NCI-H2171 treated with DMSO at 0.1 percent for 48 hours (cell line): ENCODE measurements around the gene MSANTD7.
"Not testable (repeated sequence)": the region's sequence is repeated elsewhere in the genome, so short reads cannot be mapped to it uniquely, and the experiment has no call there.

ENCODE experiments used
- DNase-seq: peaks from one replicate; lab custom pipeline; 2025; lab: John Stamatoyannopoulos, UW

The MSANTD7 gene, protein sequence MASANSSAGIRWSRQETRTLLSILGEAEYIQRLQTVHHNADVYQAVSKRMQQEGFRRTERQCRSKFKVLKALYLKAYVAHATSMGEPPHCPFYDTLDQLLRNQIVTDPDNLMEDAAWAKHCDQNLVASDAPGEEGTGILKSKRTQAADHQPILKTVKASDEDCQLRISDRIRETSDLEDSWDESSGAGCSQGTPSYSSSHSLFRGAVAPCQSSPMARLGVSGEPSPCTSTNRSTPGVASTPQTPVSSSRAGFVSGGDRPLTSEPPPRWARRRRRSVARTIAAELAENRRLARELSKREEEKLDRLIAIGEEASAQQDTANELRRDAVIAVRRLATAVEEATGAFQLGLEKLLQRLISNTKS

DNA sequence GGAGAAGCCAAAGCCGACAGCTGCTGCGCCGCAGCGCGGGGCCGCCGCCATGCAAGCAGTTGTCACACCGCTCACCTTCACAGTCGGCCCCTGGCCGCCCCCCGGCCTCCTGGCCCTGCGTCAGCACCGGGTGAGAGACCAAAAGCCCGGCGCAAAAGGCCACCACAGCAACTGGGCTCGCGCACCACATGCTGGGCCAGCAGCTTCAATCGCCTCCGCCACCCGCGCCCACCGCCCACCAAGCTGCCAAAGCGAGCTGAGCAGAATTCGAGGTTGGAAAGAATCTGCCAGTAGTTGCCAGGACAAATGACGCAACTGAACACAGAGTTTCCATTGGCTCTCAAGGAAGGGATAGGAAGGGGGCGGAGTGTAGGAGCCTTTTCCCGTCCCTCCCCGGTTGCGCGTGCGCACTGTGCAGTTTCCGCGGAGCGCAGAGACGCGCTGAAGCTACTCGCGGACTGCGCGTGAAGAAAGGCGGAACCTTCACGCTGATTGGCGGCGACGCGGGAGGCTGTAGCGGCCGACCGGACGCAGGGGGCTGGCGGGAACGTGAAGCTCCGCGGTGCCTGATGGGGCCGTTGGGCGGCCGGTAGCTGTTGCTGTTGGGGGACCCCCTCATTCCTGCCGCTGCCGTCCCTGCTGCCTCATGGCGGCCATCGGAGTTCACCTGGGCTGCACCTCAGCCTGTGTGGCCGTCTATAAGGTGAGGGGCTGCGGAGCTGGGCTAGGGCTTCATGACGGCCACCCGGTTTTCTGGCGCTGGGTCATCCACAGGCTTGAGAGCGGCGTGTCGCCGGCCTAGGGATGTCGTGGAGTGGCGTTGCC is at the start of gene MSANTD7, which contains the start of the genes CDNF and HSPA14:
MSANTD7 (plus strand) TSS at position 550 of the 825 bp plus-strand sequence. CDS start 3,979 bp downstream, outside the sequence.
CDNF (minus strand) TSS at position 281 of the 825 bp plus-strand sequence; CDS start at position 190, 91 bp downstream.
HSPA14 (plus strand) TSS at position 550 of the 825 bp plus-strand sequence; CDS start at position 647, 97 bp downstream.
- DNase-seq = peak; percentile 93

DNA sequence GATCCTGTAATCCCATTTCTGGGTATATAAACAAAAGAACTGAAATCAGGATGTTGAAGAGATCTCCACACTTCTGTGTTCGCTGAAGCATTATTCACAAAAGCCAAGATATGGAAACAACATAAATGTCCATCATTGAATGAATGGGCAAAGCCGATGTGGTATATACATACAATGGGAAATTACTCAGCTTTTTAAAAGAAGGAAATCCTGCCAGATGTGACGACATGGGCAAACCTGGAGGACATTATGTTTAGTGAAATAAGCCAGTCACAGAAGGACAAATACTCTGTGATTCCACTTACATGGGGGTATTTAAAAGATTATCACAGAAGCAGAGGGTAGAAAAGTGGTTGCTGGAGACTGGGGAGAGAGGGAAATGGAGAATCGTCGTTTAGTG is 39.5 kb upstream of the MSANTD7 start:
- no peak for DNase-seq

DNA sequence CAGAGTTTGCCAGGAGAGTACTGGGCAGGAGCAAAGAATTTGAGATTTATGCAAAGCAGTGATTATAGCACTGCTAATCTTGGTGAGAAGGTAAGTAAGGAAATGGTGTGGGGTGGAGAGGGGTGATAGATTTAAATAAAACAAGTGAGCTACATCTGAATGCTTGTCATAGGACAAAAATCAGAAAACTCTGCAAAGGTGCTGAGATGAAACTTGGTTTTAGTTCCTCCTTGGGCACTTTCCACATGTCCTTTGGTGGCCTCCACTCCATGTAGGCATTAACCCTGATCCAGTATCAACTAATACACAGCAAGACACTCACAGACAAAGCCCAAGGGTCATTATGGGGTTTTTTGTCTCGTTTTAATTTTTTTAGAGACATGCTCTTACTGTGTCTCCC is 37.7 kb upstream of the MSANTD7 start:
- DNase-seq = no peak

DNA sequence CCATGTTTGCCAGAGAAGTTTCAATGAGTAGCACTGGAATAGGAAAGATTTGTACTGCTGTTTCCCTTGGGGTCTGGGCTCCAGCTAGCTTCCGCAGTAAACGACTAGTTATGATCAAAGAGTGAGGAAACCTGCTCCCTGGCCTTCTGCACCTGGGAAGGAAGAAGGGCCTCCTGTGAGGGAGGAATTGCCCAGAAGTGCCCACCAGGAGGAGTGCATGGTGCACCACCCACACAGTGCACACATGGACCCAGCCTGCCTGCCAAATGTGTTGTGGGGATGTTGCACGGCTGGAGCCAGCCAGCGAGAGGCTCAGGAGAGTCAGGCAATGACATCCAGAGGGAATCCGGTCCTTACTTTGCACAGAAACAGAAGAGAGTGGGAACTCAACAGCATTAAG is 36.4 kb upstream of the MSANTD7 start:
- no peak for DNase-seq

DNA sequence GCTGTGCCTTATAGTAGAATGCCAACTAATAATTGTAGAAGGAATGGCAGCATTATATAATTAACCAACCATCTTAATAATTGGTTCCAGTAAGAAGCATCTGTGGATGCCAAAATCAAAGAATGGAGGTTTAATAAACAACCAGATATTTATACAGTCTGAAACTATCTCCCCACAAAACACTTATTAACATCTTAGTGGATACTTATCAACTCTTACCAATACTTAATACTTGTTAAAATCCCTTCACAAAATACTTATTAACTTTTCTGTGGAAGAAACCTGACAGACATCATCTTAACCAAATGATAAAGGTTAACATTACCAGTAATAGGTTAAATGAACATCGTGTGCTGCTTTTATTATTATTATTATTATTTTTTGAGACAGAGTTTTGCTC is 34.3 kb upstream of the MSANTD7 start:
- no peak for DNase-seq

DNA sequence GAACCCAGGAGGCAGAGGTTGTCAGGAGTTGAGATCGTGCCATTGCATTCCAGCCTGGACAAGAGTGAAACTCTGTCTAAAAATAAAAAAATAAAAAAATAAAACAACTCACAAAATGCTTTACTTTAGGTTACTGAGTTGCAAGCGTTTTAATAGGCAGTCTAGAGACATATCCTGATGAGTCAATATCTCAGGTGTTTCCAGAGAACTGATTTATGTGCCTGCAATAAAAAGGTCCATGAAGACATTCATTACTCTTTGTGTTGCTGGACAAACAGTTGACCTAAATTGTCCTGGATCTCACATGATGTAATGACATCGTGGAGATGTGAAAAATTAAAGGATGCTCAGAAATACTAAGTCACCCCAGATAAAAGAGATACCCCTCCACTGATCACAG is 31.8 kb upstream of the MSANTD7 start:
- no peak for DNase-seq

DNA sequence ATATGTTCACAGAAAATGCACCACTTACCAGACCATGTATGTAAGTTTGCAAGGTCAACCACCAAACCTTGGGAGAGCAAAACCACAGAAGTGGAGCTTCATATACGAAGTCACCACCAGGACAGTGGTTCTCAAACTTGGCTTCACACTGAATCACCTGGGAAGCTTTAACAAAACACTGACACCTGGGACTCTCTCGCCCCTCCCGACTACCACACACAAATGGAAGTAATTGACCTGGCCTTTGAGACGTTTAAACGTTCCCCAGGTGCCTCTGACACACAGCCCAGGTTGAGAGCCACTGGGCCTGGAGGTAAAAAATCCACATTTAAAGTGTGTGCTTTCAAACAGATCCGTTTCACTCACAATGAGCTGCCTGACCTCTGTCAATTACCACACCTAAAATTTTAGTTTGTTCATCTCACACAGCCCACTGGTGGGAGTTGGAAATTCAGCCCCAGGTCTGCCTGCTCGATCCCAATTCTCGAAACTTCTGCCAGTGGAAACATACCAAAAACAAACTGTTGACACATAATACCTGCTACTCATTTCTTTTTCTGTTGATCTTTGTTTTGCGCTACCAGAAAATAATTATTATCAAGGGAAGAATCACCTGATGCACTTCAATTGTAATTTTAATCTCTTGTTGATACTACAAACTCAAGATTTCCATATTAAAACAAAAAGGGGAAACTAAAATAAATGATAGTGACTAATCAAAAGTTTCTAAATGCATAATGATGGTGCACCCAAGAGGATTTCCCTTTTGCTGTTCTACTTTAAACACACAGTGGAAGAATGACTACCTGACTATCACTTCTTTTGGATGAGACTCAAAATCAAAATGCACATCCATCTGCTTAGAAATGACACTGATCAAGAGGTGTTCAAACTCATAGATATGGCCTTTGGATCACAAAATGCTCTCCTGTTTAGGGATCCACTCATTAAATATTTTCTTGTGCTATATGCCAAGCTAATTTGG is 26.8 kb upstream of the MSANTD7 start:
- DNase-seq = no peak

DNA sequence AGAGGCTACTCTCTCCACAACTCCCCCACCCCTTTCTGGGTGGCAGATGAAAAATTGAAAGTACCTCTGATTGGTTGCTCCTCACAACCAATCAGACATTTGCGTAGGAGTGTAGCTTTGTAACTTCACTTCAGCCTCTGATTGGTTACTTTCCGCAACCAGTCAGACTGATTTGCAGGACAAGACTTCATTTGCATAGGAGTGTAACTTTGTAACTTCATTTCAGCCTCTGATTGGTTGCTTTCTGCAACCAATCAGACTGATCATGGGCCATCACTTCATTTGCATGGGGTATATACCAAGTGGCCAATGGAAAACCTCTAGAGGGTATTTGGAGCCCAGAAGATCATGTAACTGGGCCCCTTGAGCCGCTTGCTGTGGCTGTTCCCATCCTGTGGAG is 25.8 kb upstream of the MSANTD7 start:
- no peak for DNase-seq

DNA sequence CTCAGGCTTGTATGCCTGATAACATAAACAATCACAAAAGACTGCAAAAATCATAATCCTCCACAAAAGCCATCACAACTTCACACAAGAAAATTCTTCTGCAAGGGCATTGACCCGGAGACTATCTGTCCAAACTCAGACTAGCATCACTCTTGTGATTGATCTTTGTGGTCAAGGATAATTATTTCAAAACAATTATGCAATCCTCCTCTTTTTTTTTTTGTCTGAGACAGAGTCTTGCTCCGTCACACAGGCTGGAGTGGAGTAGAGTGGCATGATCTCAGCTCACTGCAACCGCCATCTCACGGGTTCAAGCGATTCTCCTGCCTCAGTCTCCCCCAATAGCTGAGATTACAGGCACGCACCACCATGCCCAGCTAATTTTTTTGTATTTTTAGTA is 22.4 kb upstream of the MSANTD7 start:
- DNase-seq = no peak

DNA sequence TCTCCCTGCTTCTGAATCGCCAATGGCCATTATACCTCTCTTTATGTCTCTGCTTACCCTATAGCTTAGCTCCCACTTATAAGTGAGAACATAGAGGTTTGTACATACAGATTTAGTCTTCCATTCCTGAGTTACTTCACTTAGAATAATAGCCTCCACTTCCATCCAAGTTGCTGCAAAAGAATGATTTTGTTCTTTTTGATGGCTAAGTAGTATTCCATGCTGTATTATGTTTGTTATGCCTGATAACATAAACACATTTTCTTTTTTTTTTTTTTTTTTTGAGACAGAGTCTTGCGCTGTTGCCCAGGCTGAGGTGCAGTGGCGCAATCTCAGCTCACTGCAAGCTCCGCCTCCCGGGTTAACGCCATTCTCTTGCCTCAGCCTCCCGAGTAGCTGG is 21.4 kb upstream of the MSANTD7 start:
- DNase-seq = not testable (repeated sequence)

DNA sequence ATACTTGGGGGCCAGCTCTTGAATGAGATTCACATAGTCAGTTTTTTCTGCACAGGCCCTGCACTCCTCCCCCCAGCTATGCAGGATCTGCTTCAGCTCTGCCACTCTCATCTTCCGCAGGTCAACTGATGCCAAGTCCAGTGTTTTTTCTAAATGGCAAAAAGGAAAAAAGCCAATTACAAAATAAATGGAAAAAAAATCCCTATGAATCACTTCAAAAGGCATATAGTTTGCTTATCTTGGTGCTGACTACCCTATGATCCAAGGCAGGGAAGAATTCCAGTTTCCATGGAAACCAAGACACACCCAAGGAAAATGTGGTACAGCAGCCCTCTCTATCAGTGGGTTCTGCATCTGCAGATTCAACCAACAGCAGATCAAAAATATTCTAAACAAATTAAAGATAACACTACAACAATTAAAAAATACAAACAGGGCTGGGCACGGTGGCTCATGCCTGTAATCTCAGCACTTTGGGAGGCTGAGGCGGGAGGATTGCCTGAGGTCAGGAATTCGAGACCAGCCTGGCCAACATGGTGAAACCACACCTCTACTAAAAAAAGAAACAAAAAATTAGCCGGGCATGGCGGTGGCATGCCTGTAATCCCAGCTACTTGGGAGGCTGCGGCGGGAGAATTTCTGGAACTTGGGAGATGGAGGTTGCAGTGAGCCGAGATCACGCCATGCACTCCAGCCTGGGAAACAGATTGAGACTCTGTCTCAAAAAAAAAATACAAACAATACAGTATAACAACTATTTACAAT is 17.9 kb upstream of the MSANTD7 start:
- no peak for DNase-seq

DNA sequence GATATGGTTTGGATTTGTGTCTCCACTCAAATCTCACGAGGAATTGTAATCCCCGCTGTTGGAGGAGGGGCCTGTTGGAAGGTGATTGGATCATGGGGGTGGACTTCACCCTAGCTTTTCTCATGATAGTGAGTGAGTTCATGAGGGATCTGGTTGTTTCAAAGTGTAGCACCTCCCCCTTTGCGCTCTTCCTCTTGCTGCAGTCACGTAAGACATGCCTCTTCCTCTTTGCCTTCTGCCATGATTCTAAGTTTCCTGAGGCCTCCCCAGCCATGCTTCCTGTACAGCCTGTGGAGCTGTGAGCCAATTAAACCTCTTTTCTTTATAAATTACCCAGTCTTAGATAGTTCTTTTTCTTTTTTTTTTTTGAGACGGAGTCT is 17.3 kb upstream of the MSANTD7 start:
- no peak for DNase-seq

DNA sequence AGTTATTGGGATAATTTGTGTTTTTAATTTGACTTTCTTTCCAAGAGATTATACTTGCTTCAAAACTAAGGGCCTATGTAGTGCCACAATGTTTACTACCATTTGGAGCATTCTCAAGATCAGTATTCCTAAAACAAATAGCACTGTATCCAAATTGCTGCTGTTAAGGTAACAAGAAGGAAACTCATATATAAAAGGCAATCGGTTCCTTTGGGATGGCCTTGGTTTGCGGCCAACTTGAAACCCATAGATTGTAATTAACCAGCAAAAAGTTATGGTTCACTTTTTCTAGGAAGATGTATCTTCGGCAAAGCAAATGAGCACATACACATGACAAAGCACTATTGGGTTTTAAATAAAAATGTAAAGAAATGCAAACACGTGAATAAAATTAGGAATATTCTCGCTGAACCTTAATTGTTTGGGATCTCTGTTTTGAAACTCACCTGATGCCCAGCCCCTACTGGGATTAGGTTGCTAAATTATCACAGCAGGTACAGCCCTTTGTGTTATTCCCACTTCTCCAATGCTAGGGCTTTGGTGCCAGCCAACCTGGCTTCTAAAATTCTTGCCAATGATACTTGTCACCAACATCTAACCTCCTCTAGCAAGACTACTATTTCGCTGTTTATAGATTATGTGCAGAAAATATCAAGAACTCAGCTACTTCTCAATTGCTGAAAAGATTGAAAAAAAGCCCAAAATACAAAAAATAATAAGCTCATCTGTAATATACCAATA is 16.3 kb upstream of the MSANTD7 start:
- DNase-seq = no peak

DNA sequence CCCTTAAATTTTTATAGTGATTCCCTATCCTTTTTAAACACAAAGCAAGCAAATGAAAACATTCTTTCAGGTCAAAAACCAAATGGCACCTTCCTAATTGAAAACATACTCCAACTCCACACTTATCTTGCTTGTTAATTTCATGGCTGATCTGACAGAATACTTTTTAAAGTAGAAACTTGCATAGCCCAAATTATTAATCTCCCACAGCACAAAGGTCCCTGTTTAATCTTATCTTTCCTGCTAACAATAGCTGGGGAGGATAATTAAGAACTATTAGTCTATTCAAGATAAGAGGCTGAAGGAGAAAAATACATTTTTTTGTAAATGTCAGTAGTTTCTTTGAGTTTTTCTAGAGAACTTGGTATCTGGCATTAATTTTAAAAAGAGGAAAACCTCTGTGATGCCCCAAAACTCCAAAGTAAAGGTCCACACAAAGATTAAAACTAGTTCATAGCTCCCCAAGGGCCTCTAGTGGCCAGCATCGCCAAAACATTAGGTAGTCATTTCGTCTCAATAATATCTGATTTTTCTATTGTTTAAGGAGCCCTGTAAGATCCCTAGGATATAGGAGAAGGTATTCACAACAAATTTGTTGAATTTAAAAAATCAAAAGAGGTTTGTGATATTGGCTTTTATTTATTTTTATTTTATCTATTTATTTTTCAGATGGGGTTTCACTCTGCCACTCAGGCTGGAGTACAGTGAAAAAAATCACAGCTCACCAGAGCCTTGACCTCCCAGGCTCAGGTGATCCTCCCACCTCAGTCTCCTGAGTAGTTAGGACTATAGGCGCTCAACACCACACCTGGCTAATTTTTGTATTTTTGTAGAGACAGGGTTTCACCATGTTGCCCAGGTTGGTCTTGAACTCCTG is 15.0 kb upstream of the MSANTD7 start:
- DNase-seq = peak; percentile 1

DNA sequence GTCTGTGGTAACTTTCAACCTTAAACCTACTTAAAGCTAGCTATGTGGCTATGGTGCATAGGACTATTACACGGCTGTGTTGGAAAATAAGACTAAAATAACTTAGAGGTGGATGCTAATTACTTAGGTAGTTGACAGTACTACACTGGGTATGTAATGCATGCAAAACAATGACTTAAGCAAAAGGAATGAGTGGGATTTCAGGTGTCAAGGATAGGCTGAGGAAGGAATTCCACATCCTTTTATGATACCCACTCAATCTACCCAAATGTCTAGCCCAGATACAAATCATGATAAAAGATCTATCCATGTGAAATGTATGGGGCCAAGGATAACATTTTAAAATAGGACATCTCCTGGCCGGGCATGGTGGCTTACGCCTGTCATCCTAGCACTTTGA is 14.1 kb upstream of the MSANTD7 start:
- no peak for DNase-seq

DNA sequence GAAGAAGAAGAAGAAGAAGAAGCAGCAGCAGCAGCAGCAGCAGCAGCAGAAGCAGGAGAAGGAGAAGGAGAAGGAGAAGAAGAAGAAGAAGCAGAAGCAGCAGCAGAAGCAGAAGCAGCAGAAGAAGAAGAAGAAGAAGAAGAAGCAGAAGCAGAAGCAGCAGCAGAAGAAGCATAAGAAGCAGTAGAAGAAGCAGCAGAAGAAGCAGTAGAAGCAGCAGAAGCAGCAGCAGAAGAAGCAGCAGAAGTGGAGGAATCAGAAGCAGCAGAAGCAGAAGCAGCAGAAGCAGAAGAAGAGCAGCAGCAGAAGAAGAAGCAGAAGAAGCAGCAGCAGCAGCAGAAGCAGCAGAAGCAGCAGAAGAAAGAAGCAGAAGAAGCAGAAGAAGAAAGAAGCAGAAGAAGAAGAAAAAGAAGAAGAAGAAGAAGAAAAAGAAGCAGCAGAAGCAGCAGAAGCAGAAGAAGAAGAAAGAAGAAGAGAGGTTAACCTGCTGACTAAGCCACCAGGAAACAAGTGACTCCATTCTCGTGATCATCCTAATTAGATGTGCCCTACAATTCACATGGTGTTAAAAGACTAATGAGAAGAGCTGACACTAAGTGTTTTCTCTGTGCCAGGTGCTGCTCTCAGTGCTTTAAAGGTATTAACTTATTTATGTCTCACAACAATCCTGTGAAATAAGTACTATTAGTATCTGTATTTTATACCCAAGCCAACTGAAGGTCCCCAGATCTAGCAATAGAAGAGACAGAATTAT is 11.9 kb upstream of the MSANTD7 start:
- no peak for DNase-seq

DNA sequence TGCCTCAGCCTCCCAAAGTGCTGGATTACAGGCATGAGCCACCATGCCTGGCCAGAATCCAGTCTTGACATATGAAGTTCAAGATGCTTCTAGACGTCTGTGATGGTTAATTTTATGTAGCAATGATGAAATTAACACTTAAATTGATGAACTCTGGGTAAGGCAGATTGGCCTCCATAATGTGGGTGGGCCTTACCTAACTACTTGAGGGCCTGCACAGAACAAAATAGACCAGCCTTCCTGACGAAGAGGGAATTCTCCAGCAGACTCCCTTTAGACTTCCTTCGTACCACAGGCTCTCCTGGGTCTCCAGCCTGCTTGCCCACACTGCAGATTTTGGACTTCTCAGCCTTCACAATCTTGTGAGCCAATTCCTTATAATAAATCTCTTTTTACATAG is 5.0 kb upstream of the MSANTD7 start:
- DNase-seq = no peak

DNA sequence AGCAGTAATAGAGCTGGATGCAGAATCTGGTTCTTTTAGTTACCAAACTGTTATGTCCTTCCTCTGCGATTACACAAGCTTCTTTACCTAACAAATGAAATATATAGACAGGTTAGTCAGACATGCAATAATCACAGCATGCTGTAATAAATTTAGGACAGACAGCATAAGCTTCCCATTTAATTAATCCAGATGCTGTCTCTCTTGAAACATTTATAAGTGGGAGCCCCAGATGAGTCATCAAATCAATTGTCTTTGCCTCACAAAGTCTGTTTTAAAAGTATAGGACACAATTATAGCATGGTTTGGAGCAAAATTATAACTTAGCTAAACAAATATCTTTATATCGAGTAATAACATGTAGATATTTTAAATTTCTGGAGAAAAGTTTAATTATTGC is 1.9 kb upstream of the MSANTD7 start:
- DNase-seq = no peak
